Renal cortex interstitium (tissue), 11 donors: ENCODE results near the gene CHRM1. TPM values are rescaled to one million over a fixed set of nuclear protein-coding genes. Genes with fewer than 3 reads are reported as not detected.

ENCODE experiments used
- DNase-seq, 11 donors: peaks; one replicate each; pipeline ENCODE4 v3.0.0-alpha.2; 2013; ENCODE audit warnings: low read depth in 9 of 11, low spot score in 4 of 11; ENCODE audit errors: extremely low read depth in 1 of 11
- polyA plus RNA-seq, 3 donors: library from polyadenylated mRNA; unstranded; fragments of 120-200 nt; gene quantifications; one replicate each; pipeline ENCODE4 v1.2.1, GENCODE V29; 2013; ENCODE audit not compliant: insufficient read length in 3 of 3

The CHRM1 gene
- polyA plus RNA-seq, 3 donors, result 0.09 to 0.11 TPM; not detected in 1

DNA sequence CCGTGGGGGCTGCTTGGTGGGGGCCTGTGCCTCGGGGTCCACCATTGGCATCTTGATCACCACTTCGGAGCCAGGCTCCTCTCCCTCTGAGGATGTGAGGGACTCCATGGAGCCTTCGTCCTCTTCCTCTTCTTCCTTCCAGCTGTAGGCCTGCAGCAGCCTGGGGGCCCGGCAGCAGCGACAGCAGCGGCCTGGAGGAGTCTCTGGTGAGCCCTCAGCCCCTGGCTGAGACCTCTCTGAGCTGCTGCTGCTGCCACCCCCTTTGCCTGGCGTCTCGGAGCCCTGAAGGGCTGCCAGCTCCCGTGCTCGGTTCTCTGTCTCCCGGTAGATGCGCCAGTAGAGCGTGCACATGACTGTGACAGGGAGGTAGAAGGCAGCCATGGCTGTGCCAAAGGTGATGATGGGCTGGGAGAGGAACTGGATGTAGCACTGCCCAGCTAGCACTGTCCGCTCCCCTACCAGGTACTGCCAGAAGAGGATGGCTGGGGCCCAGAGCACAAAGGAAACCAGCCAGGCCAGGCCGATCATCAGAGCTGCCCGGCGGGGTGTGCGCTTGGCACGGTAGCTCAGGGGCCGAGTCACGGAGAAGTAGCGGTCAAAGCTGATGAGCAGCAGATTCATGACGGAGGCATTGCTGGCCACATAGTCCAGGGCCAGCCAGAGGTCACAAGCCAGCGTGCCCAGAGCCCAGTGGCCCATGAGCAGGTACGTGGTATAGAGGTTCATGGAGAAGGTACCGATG is 10.9 kb downstream of the CHRM1 start:
- DNase-seq, result no peak

GRCh38 chr11:62909107-62909894 is 11.9 kb downstream of the CHRM1 start:
- DNase-seq, result peak in 8 of 11 donors; percentile 40 to 69 (median 55)

DNA sequence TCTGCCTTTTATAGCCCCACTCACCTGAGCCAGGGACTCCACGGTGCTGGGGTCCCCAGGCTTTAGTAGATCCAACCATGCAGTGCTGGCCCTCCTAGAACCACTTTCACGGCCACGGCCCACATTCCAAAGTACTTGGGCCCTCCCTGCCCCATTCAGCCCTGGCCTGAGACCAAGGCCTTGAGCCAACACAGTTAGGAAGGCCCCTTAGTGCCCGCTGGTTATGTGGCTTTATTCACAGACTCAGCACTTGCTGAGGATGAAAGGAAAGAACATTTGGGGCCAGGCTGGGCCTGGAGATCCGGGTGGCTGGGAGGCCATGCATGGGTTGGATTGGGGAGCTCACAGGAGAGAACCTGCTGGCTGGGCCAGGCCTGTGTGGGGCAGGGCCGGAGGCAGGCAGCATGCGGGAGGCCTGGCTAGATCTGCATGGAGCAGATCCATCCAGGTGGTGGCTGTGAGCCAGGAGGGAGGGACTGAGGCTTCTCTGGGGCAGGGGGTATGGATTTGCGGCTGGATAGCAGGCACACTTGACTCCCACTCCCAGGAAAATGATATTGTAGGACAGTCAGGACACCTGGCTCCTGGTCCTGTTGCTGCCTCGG is 12.6 kb downstream of the CHRM1 start:
- no peak for DNase-seq

- DNase-seq, result peak in 10 of 11 donors; percentile 54 to 84 (median 74)
Measured at GRCh38 chr11:62905927-62906531, 15.1 kb downstream of the CHRM1 start.

GRCh38 chr11:62905296-62905695 is 15.9 kb downstream of the CHRM1 start:
- no peak for DNase-seq

DNA sequence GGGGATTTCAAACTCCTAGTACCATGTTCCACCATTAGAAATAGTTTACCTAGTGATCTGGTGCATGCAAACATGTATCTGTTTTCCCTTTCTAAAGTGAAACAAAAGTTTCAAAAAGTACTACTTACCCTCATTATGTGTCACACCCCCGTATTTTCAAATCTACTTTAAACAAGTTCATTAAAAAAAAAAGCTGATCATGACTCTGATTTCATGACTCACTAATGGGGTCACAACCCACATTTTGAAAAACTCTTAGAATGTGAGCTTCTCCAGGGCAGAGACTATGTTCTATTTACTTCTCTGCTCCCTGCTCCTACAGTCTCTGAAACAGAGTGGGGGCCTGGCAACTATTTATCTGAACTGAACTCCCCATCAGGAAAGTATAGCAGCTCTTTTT is 18.2 kb downstream of the CHRM1 start:
- no peak for DNase-seq

DNA sequence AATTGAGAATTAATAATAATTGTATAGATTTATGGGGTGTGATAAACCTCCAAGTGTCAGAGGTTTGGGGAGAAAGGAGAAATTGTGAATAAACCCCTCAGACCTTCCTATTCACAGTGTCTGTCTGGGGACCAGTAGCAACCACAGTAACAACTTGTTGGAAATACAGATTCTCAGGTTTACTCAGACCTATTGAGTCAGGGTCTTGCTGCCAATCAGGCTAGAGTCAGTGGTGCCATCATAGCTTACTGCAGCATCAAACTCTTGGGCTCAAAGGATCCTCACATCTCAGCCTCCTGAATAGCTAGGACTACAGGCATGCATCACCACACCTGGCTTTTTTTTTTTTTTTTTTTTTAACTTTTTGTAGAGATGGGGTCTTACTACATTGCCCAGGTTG is 23.1 kb downstream of the CHRM1 start:
- no peak for DNase-seq

DNA sequence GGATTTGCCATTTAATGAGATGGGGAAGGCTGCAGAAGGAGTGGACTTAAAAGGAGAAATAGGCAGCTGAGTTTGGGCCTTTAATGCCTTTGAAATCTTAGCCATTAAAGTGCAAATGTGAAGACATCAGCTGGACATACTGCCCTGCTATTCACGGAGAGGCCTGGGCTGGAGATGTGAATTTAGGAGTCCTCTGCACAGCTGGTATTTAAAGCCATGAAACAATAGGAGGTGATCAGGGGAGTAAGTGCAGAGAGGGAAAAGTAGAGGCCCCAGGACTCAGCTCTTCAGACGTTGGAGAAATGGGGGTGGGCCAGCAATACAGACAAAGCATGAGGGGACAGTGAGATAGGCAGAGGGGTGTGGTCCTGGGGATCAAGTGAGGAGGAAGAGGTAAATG is 23.9 kb downstream of the CHRM1 start:
- no peak for DNase-seq

- no peak for DNase-seq
Measured at GRCh38 chr11:62896049-62896448, 25.1 kb downstream of the CHRM1 start.

DNA sequence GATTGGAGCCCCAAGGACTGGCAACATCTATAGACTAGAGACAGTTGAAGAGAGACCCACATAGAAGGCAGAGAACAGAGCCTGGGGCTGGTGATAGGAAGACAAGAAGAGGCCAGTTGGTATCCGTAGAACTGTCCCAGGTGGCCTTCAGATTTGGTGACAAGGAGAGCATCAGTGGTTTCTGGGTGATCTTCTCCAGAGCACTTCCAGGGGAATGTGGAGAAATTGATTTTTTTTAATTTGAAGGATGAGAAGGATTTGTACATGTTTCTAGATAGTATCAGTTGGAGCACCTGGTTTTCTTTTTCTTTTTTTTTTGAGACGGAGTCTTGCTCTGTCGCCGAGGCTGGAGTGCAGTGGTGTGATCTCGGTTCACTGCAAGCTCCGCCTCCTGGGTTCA is 25.7 kb downstream of the CHRM1 start:
- DNase-seq, result no peak

GRCh38 chr11:62892077-62892922 is 28.9 kb downstream of the CHRM1 start:
- no peak for DNase-seq

DNA sequence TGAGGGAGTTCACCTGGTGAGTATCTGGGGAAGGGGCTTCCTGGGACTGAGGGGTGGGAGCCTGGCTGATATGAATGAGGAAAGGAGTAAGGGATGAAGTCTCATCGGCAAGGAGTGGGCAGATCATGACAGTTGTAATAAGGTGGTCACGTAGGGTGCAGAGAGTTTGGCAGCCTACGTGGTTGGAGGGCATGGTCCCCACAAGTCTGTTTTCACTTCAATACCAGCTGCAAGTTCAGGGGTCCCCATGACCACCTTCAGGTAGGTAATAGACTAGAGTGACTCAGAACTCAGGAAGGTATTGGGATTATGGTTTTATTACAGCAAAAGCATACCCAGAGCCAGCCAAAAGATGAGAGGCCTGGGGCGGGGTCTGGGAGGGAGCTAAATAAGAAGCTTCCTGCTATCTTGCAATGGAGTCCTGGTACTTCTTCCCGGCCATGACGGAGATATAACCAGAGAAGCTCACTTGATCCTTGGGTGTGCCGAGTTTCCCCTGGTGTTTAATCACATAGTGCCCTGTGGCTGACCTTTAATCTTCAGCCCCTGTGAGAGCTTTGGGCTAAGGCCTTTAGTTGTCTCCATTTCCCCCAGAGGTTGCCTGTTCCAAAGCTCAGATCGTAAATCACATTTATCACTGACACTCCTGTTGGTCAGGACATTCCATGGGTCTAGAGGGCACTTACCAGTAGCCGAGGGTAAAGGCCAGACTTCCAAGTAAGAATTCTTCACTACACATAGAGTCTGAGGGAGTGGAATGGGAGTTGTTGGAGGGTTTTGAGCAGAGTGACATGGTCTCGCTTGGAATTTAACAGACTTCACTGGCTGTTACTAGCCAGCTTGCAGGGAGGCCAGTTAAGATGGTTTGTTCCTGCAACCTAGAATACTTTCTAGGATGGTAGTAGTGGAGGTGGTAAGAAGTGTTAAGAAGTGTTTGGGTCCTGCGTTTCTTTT is 31.4 kb downstream of the CHRM1 start:
- DNase-seq, result peak in 6 of 11 donors; percentile 26 to 82 (median 58)

- no peak for DNase-seq
Measured at GRCh38 chr11:62889126-62889483, 32.1 kb downstream of the CHRM1 start.

DNA sequence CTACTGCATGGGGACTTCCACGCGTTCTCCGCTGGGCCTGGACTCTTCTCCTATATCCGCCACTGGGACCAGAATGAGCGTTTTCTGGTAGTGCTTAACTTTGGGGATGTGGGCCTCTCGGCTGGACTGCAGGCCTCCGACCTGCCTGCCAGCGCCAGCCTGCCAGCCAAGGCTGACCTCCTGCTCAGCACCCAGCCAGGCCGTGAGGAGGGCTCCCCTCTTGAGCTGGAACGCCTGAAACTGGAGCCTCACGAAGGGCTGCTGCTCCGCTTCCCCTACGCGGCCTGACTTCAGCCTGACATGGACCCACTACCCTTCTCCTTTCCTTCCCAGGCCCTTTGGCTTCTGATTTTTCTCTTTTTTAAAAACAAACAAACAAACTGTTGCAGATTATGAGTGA is 32.8 kb downstream of the CHRM1 start:
- DNase-seq, result no peak

- no peak for DNase-seq
Measured at GRCh38 chr11:62885137-62885750, 35.9 kb downstream of the CHRM1 start.

DNA sequence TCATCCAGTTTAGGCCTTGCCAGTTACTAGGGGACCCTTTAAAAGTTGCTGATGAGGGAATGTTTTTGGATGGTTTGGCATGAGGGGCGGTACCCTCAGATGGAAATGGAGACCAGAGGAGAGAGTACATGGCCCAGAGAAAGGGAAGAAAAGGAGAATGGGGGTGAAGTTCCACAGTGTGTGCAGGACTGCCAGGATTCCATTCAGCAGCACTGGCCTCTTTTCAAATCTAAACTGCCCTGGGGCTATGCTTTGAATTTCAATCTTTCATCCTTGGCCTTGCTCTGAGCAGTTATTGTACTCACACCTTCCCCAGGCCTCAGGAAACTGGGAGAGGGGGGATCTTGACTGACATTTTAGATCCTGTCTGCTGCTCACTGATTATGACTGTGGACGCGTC is 37.5 kb downstream of the CHRM1 start:
- no peak for DNase-seq

GRCh38 chr11:62882788-62883501 is 38.2 kb downstream of the CHRM1 start:
- no peak for DNase-seq
